GM12875 (cell line): ENCODE measurements around the gene ZCCHC7.
A peak's percentile ranks its signal among the peaks of the same experiment; 100 is the strongest.

Source experiments
- H3K4me3 ChIP-seq: one replicate; pipeline ENCODE4 v1.5.1; 2011; ENCODE audit warnings: low read depth, low read length, control low read depth
- CTCF ChIP-seq: IDR thresholded peaks from 2 replicates; pipeline ENCODE4 v1.5.1; 2011; ENCODE audit warnings: low read depth, mild to moderate bottlenecking, control low read depth, inconsistent platforms, low read length, moderate library complexity, borderline replicate concordance; ENCODE audit not compliant: insufficient read depth

Gene ZCCHC7

DNA sequence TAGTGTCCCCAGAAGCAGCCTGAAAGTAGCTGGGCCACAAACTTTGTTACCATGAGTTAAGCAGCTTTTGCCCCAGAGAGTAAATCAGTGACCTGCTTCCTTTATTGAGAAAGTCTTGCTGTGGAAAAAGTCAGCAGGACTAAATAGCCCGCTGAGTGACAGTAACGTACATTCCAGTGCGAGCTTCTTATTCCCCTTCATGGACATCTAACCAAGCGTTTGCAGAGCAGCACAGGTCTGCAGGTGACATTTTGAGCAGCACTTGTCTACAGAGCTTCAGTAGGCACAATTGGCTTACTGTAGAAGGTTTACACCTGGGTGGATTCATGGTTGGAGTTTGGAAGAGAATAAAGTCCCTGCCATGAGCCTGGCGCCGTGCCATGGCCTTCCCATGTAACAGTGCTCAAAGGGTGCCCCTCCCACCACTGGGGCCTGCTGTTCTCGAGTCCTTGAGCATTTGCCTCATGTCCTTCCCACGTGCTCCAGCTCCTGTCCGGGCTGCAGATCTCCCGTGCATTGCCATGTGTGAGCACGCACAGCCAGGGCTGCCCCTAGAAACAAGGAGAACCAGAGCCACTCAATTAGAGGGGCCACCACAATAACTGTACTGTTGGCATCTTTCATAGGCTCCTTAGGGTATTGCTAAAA lies 260.8 kb downstream of the ZCCHC7 start:
- H3K4me3 ChIP-seq = no peak overlapping the region
- TF ChIP-seq CTCF = no peak

GRCh38 chr9:37382161-37382981 lies 262.0 kb downstream of the ZCCHC7 start:
- TF ChIP-seq CTCF = no peak
- no peak overlapping the region for H3K4me3 ChIP-seq

DNA sequence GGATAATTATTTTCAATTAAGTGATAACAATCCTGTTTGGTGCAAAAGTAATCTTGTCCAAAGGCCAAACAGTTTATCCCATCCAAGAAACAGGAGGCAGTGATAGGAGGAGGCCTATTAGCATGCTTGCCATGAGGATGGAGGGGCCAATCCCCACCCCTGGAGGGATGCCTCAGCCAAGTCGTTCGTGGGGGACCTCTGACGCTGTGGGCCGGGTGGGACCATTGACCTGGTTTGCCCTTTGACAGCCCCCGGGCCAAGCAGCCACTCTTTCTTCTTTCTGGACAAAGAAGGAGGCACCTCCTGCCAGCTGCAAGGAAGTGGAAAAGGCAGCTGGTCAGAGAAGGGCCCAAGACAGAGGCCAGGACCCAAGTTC lies 262.6 kb downstream of the ZCCHC7 start:
- H3K4me3 ChIP-seq = no peak overlapping the region
- TF ChIP-seq CTCF = no peak

GRCh38 chr9:37383393-37383792 lies 263.0 kb downstream of the ZCCHC7 start:
- no peak overlapping the region for H3K4me3 ChIP-seq
- no peak for TF ChIP-seq CTCF

DNA sequence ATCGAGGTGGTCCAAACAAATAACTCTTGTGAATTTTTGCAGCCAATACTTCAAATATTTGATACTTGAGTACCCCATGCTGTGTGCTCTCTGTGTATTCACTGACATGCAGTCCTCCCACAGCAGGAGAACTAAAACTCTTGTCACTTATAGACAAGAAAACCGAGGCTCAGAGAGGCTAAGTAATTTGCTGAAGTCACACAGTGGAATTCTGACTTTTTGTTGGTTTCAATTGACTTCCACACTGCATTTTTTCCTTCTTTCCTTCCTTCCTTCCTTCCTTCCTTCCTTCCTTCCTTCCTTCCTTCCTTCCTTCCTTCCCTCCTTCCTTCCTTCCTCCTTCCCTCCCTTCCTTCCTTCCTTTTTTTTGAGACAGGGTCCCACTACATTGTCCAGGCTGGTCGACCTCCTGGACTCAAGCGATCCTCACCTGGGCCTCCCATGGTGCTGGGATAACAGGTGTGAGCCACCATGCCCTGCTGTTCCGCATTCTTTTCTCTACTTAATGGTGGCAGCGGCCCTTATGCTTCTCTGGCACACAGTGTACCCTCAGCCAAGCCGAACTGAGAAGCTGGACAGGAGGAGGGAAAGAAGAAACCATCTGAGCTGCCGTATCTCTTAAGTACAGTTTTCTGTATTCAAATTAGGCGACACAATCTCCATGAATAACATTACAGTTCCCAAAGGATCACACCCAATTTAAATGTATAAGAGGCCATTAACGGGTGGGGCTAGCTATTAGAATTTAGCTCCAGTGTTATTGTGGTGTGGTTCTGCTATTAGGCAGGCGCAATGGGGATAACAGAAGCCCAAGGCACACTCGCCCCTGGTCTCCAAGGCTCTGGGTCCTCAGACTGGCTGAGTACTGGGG lies 263.7 kb downstream of the ZCCHC7 start:
- H3K4me3 ChIP-seq = peak overlapping the region; percentile 19
- TF ChIP-seq CTCF = no peak

GRCh38 chr9:37385286-37385685 lies 264.9 kb downstream of the ZCCHC7 start:
- TF ChIP-seq CTCF = no peak
- no peak overlapping the region for H3K4me3 ChIP-seq
